ENCODE results near the gene PFDN6.

DNA sequence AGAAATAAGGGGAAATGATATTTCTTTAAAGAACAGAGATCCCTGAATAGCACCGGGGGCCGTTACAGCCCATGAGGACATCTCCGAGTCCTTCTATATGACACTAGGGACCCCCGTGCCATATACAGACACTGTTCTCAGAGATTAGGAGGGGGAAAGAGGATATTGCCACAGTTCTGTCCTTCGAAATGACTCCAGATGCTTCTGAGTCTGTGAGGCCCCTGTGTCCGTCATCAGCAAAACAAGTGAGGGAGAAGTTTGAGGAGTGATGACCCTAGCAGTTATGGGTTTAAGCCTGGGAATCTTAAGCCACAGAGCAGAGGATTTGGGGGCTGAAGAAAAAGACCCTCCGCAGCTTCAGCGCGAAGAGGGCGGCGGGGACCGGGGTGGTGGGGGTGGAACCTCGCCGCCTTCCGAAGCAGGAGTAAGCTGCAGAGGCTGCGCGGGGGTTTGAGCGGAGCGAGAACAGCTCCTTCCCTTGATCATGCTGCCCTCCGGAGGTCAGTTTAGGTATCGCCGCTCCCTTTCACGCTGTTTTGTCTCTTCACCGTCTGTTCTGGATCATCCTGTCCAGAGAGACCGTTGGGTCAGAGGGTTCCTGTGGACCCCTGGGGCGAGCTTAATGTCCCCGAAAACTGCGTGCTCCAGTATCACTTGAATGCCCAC lies 41.3 kb upstream of the PFDN6 start:
- peak; percentile 87 to 100 (median 97) for TF ChIP-seq CTCF (optimal IDR thresholded peaks at IDR 0.05 in 1 of 3, IDR thresholded peaks at IDR 0.05 in 1 of 3, conservative IDR thresholded peaks at IDR 0.05 in 1 of 3; ENCODE audit: extremely low read depth in 1 of 3, insufficient read depth in 2 of 3, low read length in 3 of 3)
- TF ChIP-seq EZH2 (IDR thresholded peaks at IDR 0.05; ENCODE audit: low read length), result no peak
